ENCODE data around the gene SMPD4. TPM values are rescaled to one million over a fixed set of nuclear protein-coding genes. Genes with fewer than 3 reads are reported as not detected.
A peak's percentile ranks its signal among the peaks of the same experiment; 100 is the strongest.
"Not testable (repeated sequence)": the region's sequence is repeated elsewhere in the genome, so short reads cannot be mapped to it uniquely, and the experiment has no call there.

Gene SMPD4
- total RNA-seq, 1 experiment from 2014 or later: 108 TPM

DNA sequence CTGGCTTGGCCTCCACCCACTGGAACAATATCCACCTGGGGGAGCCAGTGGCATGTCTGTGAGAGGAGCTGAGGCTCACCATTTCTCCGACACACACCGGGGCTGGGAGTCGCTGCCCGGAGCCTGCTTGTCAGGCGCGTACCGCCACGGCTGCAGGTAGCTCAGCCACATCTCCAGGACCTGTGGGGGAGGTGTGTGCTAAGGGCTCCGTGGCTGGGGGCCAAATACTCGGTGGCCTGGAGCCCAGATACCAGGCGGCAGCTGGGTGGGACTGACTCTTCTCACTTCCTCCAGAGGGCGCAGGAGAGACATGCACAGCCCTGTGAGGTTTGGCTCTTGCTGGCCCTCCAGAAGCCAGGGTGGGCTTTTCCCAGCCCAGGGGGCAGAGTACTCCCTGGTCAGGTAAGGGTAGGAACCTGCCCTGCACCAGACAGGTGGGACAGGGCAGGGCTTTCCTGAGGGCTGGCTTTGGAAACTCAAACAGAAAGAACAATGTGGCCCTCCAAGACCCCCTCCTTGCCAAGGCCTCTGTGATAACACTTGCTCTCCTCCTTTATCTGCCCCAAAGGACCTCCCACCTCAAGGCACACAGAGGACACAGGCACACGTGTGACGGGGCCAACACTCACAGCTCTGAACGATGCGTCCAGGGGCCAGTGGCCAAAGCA lies 25.3 kb downstream of the SMPD4 start:
- H3K27me3 ChIP-seq (replicated peaks; ENCODE audit: insufficient read depth, low read depth, low read length, poor library complexity); BruUV-seq (replicated peaks); H3K9me3 ChIP-seq (ENCODE audit: low read depth, low read length, poor library complexity, severe bottlenecking); H3K27ac ChIP-seq (ENCODE audit: low read depth, low read length, poor library complexity, severe bottlenecking); CTCF ChIA-PET; H3K4me1 ChIP-seq (ENCODE audit: insufficient read depth, low read length, poor library complexity, severe bottlenecking); H3K4me3 ChIP-seq (ENCODE audit: low read depth, low read length, poor library complexity, severe bottlenecking); intact Hi-C loops (cut with micrococcal nuclease; ENCODE audit: unreplicated experiment); H3K36me3 ChIP-seq (ENCODE audit: insufficient read depth, low read length, poor library complexity, severe bottlenecking): not testable (repeated sequence)
- DNase-seq (ENCODE audit: low spot score): peak; percentile 59
- TF ChIP-seq, protein P1, sequence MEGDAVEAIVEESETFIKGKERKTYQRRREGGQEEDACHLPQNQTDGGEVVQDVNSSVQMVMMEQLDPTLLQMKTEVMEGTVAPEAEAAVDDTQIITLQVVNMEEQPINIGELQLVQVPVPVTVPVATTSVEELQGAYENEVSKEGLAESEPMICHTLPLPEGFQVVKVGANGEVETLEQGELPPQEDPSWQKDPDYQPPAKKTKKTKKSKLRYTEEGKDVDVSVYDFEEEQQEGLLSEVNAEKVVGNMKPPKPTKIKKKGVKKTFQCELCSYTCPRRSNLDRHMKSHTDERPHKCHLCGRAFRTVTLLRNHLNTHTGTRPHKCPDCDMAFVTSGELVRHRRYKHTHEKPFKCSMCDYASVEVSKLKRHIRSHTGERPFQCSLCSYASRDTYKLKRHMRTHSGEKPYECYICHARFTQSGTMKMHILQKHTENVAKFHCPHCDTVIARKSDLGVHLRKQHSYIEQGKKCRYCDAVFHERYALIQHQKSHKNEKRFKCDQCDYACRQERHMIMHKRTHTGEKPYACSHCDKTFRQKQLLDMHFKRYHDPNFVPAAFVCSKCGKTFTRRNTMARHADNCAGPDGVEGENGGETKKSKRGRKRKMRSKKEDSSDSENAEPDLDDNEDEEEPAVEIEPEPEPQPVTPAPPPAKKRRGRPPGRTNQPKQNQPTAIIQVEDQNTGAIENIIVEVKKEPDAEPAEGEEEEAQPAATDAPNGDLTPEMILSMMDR (conservative IDR thresholded peaks at IDR 0.05; ENCODE audit: low read depth, low read length): peak; percentile 54
- POLR2A ChIA-PET (ENCODE audit: low non-redundant PET): interaction anchor here (0.6 kb wide), 1 partner anchor 176 kb away, joined by 3 read pairs; no protein-coding TSS in a partner anchor

DNA sequence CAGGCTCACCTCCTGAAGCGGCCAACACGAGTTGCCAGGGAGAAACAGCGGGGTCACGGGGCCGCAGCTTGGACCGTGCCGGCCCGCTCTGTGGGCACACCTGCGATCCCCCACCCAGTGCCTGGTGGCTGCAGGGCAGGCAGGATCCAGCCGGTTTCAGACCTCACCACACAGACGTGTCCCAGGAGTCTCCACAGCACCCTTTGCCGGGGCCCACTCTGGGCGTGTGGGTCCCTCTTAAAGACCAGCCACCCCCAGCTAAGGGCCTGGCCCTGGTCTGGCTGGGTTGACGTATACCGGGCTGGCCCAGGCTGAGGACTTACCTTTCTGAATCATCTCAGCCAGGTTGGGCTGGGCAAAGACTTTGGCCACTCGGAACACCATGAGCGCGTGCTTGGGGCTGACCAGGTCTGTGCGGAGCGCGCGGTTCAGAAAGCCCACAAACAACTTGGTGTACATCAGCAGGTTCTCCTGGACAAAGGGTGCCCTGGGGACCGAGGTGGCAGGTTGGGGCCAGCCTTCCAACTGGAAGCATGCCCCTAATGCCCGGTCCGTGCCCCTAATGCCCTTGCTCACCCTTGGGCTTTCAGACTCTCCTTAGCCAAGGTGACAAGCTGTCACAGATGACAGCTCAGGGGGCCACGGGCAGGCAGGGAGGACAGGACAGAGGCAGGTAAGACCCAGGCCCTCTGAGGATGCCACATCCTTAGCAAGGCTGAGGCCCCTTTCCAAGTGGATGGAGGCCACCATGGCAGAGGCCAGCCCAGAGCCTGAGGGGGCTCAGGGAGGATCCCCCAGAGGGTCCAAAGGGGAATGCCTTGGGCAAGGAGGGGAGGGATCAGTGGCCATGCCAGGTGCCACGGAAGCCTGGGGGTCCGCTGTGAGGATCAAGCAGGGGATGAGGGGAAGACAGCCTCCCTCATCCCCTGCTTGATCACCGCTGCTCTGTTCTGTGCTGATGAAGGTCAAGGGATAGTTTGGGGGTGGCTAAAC lies 26.3 kb downstream of the SMPD4 start:
- no peak for DNase-seq (ENCODE audit: low spot score)

DNA sequence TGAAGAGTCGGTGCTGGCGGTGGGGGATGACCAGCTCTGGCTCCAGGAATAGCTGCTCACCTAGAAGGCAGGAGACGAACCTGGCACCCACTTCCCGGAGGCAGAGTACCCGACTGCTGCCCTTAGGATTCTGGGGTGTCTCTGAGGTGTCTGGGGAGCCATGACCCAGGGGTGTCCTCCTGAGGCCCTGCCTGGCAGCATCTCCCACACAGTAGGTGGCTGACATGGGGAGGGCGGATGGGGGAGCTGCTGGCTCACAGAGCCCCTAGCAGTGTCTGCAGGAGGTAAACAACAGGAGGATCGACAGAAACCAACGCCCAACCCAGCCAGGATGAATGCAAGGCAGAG lies 27.0 kb downstream of the SMPD4 start:
- POLR2A ChIA-PET (ENCODE audit: low non-redundant PET); H3K4me1 ChIP-seq (ENCODE audit: insufficient read depth, low read length, poor library complexity, severe bottlenecking); H3K27ac ChIP-seq (ENCODE audit: low read depth, low read length, poor library complexity, severe bottlenecking); BruUV-seq (replicated peaks); H3K27me3 ChIP-seq (replicated peaks; ENCODE audit: insufficient read depth, low read depth, low read length, poor library complexity); H3K9me3 ChIP-seq (ENCODE audit: low read depth, low read length, poor library complexity, severe bottlenecking); H3K36me3 ChIP-seq (ENCODE audit: insufficient read depth, low read length, poor library complexity, severe bottlenecking); DNase-seq (ENCODE audit: low spot score); intact Hi-C loops (cut with micrococcal nuclease; ENCODE audit: unreplicated experiment); H3K4me3 ChIP-seq (ENCODE audit: low read depth, low read length, poor library complexity, severe bottlenecking): not testable (repeated sequence)
- CTCF ChIA-PET: interaction anchor here (0.6 kb wide), 1 partner anchor 181 kb away, joined by 9 read pairs; no protein-coding TSS in a partner anchor

More for the DNA sequence above, 26.3 kb downstream of the SMPD4 start:
- POLR2A ChIA-PET (ENCODE audit: low non-redundant PET): no interaction called here
- CTCF ChIA-PET: no interaction called here
- intact Hi-C loops (cut with micrococcal nuclease; ENCODE audit: unreplicated experiment): no loop called here
- no peaks in the 10 kb centered on the region for H3K9me3 ChIP-seq (ENCODE audit: low read depth, low read length, poor library complexity, severe bottlenecking)
- no peak overlapping the region for H3K27ac ChIP-seq (ENCODE audit: low read depth, low read length, poor library complexity, severe bottlenecking)
- no peaks in the 10 kb centered on the region for H3K4me1 ChIP-seq (ENCODE audit: insufficient read depth, low read length, poor library complexity, severe bottlenecking)
- no TSS peak for BruUV-seq (replicated peaks)
- no peaks in the 10 kb centered on the region for H3K27me3 ChIP-seq (replicated peaks; ENCODE audit: insufficient read depth, low read depth, low read length, poor library complexity)
- no peak for TF ChIP-seq EZH2 (IDR thresholded peaks at IDR 0.05; ENCODE audit: borderline replicate concordance, low read depth, low read length, poor library complexity, severe bottlenecking)
- TF ChIP-seq, protein P1 (conservative IDR thresholded peaks at IDR 0.05; ENCODE audit: low read depth, low read length): no peak
- peaks cover 5% of the 10 kb centered on the region for H3K36me3 ChIP-seq (ENCODE audit: insufficient read depth, low read length, poor library complexity, severe bottlenecking)
- H3K4me3 ChIP-seq (ENCODE audit: low read depth, low read length, poor library complexity, severe bottlenecking): no peak overlapping the region

DNA sequence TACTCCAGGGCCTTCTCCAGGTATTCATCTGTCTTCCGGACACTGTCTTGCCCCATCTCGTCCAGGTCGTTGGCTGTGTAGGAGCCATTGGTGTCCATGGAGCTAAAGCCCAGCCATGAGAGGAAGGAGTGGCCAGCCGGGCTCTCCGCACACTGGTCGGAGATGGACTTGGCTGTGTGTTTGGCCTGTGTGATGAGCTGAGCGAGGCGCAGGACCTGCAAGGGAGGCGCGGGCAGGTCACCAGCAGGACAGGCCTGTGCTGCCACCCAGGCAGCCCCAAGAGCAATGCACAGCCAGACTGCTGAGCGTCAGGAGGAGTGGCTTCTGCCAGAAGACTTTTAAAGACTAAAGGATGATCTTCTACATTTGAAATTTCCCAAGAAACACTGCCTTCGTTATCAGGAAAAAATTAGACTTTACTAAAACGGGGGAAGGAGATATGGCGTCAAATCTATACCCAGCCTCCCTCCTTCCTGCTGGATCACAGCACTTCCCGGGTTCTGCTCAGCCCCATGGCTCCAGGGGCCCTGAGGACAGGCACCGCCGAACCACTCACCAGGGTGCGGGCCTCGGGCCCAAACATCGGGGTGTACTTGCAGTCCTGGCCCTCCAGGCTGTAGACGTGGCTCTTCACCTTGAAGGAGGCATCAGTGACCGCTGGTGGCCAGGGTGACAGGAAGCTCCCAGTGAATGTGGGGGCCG lies 27.5 kb downstream of the SMPD4 start:
- CTCF ChIA-PET: interaction anchor here (0.6 kb wide), 1 partner anchor 181 kb away, joined by 9 read pairs; no protein-coding TSS in a partner anchor
- H3K36me3 ChIP-seq (ENCODE audit: insufficient read depth, low read length, poor library complexity, severe bottlenecking); intact Hi-C loops (cut with micrococcal nuclease; ENCODE audit: unreplicated experiment); H3K27me3 ChIP-seq (replicated peaks; ENCODE audit: insufficient read depth, low read depth, low read length, poor library complexity); POLR2A ChIA-PET (ENCODE audit: low non-redundant PET); DNase-seq (ENCODE audit: low spot score); H3K4me1 ChIP-seq (ENCODE audit: insufficient read depth, low read length, poor library complexity, severe bottlenecking); H3K27ac ChIP-seq (ENCODE audit: low read depth, low read length, poor library complexity, severe bottlenecking); H3K9me3 ChIP-seq (ENCODE audit: low read depth, low read length, poor library complexity, severe bottlenecking); H3K4me3 ChIP-seq (ENCODE audit: low read depth, low read length, poor library complexity, severe bottlenecking); BruUV-seq (replicated peaks): not testable (repeated sequence)
